ENCODE measurements around the gene ATP5F1E. TPM values are rescaled to one million over a fixed set of nuclear protein-coding genes. Genes with fewer than 3 reads are reported as not detected.

The ATP5F1E gene
- total and polyA plus RNA-seq, 2 of the 4 experiments (the other 2 are of a cell fraction), result 3.8 to 34.5 TPM

- Histone ChIP-seq H2AK5ac (ENCODE audit: low read depth, low read length) (no peak overlapping the region), H3K9me1 (ENCODE audit: insufficient read depth, low read length) (no peaks in the 10 kb centered on the region), H3K4ac (ENCODE audit: low read depth, low read length) (no peak overlapping the region), H4K20me1 (ENCODE audit: insufficient read depth, low read length) (no peaks in the 10 kb centered on the region), H3K23ac (ENCODE audit: low read depth, low read length) (no peak overlapping the region), H3K56ac (ENCODE audit: extremely low read depth, insufficient read depth, low read length) (no peak overlapping the region), H4K5ac (ENCODE audit: low read depth, low read length) (no peak overlapping the region), H4K91ac (ENCODE audit: insufficient read depth, low read depth, low read length) (no peak overlapping the region), H2AK9ac (replicated peaks; ENCODE audit: low read depth, low read length, poor library complexity) (no peak overlapping the region), H2BK15ac (ENCODE audit: low read depth, low read length) (no peak overlapping the region), H2BK120ac (ENCODE audit: low read depth, low read length) (no peak overlapping the region), H3K27ac (ENCODE audit: insufficient read depth, low read length) (no peak overlapping the region), H2AFZ (replicated peaks; ENCODE audit: low read length, poor library complexity) (no peak overlapping the region), H2BK20ac (ENCODE audit: low read depth, low read length) (no peak overlapping the region), H3K27me3 (ENCODE audit: control insufficient read depth, insufficient read depth, low read length) (peaks cover 20% of the 10 kb centered on the region), H3K4me1 (ENCODE audit: control insufficient read depth, insufficient read depth, low read length) (peaks cover 2% of the 10 kb centered on the region; the same call in 1 of the 2 replicates), H3K9ac (ENCODE audit: low read depth, low read length) (no peak overlapping the region), H3K79me1 (ENCODE audit: low read depth in 1 of 2, low read length in 2 of 2) (no peaks in the 10 kb centered on the region), H3K36me3 (ENCODE audit: control insufficient read depth, insufficient read depth, low read length) (no peaks in the 10 kb centered on the region), H4K8ac (ENCODE audit: low read depth in 2 of 2, low read length in 2 of 2) (no peak overlapping the region), H3K14ac (replicated peaks; ENCODE audit: low read depth, low read length) (no peak overlapping the region), H3K18ac (ENCODE audit: low read depth, low read length) (no peak overlapping the region), H2BK5ac (ENCODE audit: low read depth, low read length, poor library complexity, severe bottlenecking) (no peak overlapping the region), H3K4me2 (ENCODE audit: low read depth, low read length) (no peak overlapping the region), H3K4me3 (ENCODE audit: insufficient read depth, low read depth, low read length) (no peak overlapping the region), H3K9me3 (ENCODE audit: control insufficient read depth, insufficient read depth, low read length) (no peaks in the 10 kb centered on the region)
- ChIA-PET CTCF (no interaction called here), POLR2A (ENCODE audit: unreplicated experiment) (no interaction called here)
- intact Hi-C loops (cut with micrococcal nuclease), result no loop called here
- no TSS peak for BruUV-seq (replicated peaks)
- dilution Hi-C loops (cut with HindIII; ENCODE audit: low sequenced_read_pairs, unreplicated experiment), result no loop called here
- TF ChIP-seq FOS (IDR thresholded peaks at IDR 0.05; ENCODE audit: low read depth, low read length) (no peak), CEBPB (IDR thresholded peaks at IDR 0.05; ENCODE audit: low read depth, low read length) (no peak), POLR2A (IDR thresholded peaks at IDR 0.05; ENCODE audit: low read depth, low read length) (no peak), MXI1 (IDR thresholded peaks at IDR 0.05; ENCODE audit: borderline replicate concordance, low read depth, low read length) (no peak), NFE2L2 (IDR thresholded peaks at IDR 0.05; ENCODE audit: low read depth, low read length) (no peak), ELK1 (IDR thresholded peaks at IDR 0.05; ENCODE audit: borderline replicate concordance, low read depth, low read length) (no peak), RAD21 (IDR thresholded peaks at IDR 0.05; ENCODE audit: low read length) (no peak), CHD1 (IDR thresholded peaks at IDR 0.05; ENCODE audit: low read depth, low read length) (no peak), BHLHE40 (IDR thresholded peaks at IDR 0.05; ENCODE audit: low read depth, low read length) (no peak), RCOR1 (IDR thresholded peaks at IDR 0.05; ENCODE audit: insufficient replicate concordance, low read length) (no peak)
- in situ Hi-C loops (cut with MboI; ENCODE audit: low sequenced_read_pairs), result no loop called here
- ATAC-seq (ENCODE audit: low read depth) (no peak), DNase-seq (no peak)
- WGBS, 2 experiments (ENCODE audit: extremely low coverage in 2 of 2, insufficient read length in 1 of 2), result no CpG with 5 or more reads among the region's 2 CpGs
Observed at GRCh38 chr20:59069026-59069425, 36.9 kb upstream of the ATP5F1E start.
